ENCODE data around the gene KCTD21.
"Not testable (repeated sequence)": the region's sequence is repeated elsewhere in the genome, so short reads cannot be mapped to it uniquely, and the experiment has no call there.

KCTD21 gene

GRCh38 chr11:78200061-78200460 lies 11.6 kb upstream of the KCTD21 start:
- no peak for FAIRE-seq

- no peak for FAIRE-seq
Measured at GRCh38 chr11:78199653-78200015, 11.2 kb upstream of the KCTD21 start.

GRCh38 chr11:78199015-78199652 lies 10.7 kb upstream of the KCTD21 start:
- no peak for FAIRE-seq

GRCh38 chr11:78197816-78198215 lies 9.4 kb upstream of the KCTD21 start:
- no peak for FAIRE-seq

- FAIRE-seq = no peak
Measured at GRCh38 chr11:78196661-78197091, 8.2 kb upstream of the KCTD21 start.

- FAIRE-seq = no peak
Measured at GRCh38 chr11:78195917-78196560, 7.6 kb upstream of the KCTD21 start.

- FAIRE-seq = no peak
Measured at GRCh38 chr11:78194490-78194889, 6.1 kb upstream of the KCTD21 start.

GRCh38 chr11:78193806-78194205 lies 5.4 kb upstream of the KCTD21 start:
- no peak for FAIRE-seq

- FAIRE-seq = no peak
Measured at GRCh38 chr11:78192911-78193351, 4.5 kb upstream of the KCTD21 start.

- no peak for FAIRE-seq
Measured at GRCh38 chr11:78192223-78192719, 3.8 kb upstream of the KCTD21 start.

- FAIRE-seq = no peak
Measured at GRCh38 chr11:78190871-78191538, 2.6 kb upstream of the KCTD21 start.

- FAIRE-seq = no peak
Measured at GRCh38 chr11:78190374-78190773, 1.9 kb upstream of the KCTD21 start.

GRCh38 chr11:78189851-78190250 lies 1.4 kb upstream of the KCTD21 start:
- FAIRE-seq = no peak

- FAIRE-seq = no peak
Measured at GRCh38 chr11:78189174-78189724, 823 bp upstream of the KCTD21 start.

- no peak for FAIRE-seq
Measured at GRCh38 chr11:78187366-78188285, 800 bp downstream of the KCTD21 start.

- no peak for FAIRE-seq
Measured at GRCh38 chr11:78181185-78181584, 7.2 kb downstream of the KCTD21 start.

GRCh38 chr11:78180751-78181150 lies 7.7 kb downstream of the KCTD21 start:
- no peak for FAIRE-seq

- FAIRE-seq = no peak
Measured at GRCh38 chr11:78179459-78180071, 8.9 kb downstream of the KCTD21 start.

- no peak for FAIRE-seq
Measured at GRCh38 chr11:78177216-78177615, 11.2 kb downstream of the KCTD21 start.

GRCh38 chr11:78176605-78177141 lies 11.8 kb downstream of the KCTD21 start:
- no peak for FAIRE-seq

GRCh38 chr11:78175862-78176261 lies 12.6 kb downstream of the KCTD21 start:
- FAIRE-seq = not testable (repeated sequence)

GRCh38 chr11:78171951-78172350 lies 16.5 kb downstream of the KCTD21 start:
- FAIRE-seq = no peak

Data from islet of Langerhans (tissue), 1 donor.